NCI-H2227 (cell line): Measurements from ENCODE around the gene CSNK1E.
A peak's percentile ranks its signal among the peaks of the same experiment; 100 is the strongest.
"Not testable (repeated sequence)": the region's sequence is repeated elsewhere in the genome, so short reads cannot be mapped to it uniquely, and the experiment has no call there.

Experiments
- DNase-seq: peaks from one replicate; lab custom pipeline; 2025; ENCODE audit not compliant: unreplicated experiment; lab: John Stamatoyannopoulos, UW

CSNK1E gene

GRCh38 chr22:38317122-38317994 is at the start of gene CSNK1E:
Gene CSNK1E (minus strand): TSS chr22:38317433. CDS start chr22:38314157, 3,276 bp downstream.
- DNase-seq = peak; percentile 78

- not testable (repeated sequence) for DNase-seq
Observed at GRCh38 chr22:38365829-38366228, 48.6 kb upstream of the CSNK1E start.

GRCh38 chr22:38365174-38365573 is 47.9 kb upstream of the CSNK1E start:
- DNase-seq = not testable (repeated sequence)

GRCh38 chr22:38360560-38360959 is 43.3 kb upstream of the CSNK1E start:
- DNase-seq = not testable (repeated sequence)

- not testable (repeated sequence) for DNase-seq
Observed at GRCh38 chr22:38359817-38360216, 42.6 kb upstream of the CSNK1E start.

- not testable (repeated sequence) for DNase-seq
Observed at GRCh38 chr22:38357971-38358370, 40.7 kb upstream of the CSNK1E start.

GRCh38 chr22:38355275-38355674 is 38.0 kb upstream of the CSNK1E start:
- DNase-seq = no peak

GRCh38 chr22:38353701-38354100 is 36.5 kb upstream of the CSNK1E start:
- no peak for DNase-seq

- peak; percentile 42 for DNase-seq
Observed at GRCh38 chr22:38353142-38353629, 36.0 kb upstream of the CSNK1E start.

- DNase-seq = no peak
Observed at GRCh38 chr22:38352436-38352835, 35.2 kb upstream of the CSNK1E start.

GRCh38 chr22:38350444-38351359 is 33.5 kb upstream of the CSNK1E start:
- DNase-seq = no peak

- no peak for DNase-seq
Observed at GRCh38 chr22:38348751-38349496, 31.7 kb upstream of the CSNK1E start.

- DNase-seq = no peak
Observed at GRCh38 chr22:38347944-38348750, 30.9 kb upstream of the CSNK1E start.

- no peak for DNase-seq
Observed at GRCh38 chr22:38347181-38347943, 30.1 kb upstream of the CSNK1E start.

GRCh38 chr22:38346506-38346905 is 29.3 kb upstream of the CSNK1E start:
- DNase-seq = no peak

GRCh38 chr22:38345782-38346181 is 28.5 kb upstream of the CSNK1E start:
- no peak for DNase-seq

- not testable (repeated sequence) for DNase-seq
Observed at GRCh38 chr22:38339893-38340292, 22.7 kb upstream of the CSNK1E start.

GRCh38 chr22:38338772-38339379 is 21.6 kb upstream of the CSNK1E start:
- no peak for DNase-seq

GRCh38 chr22:38336699-38337098 is 19.5 kb upstream of the CSNK1E start:
- no peak for DNase-seq
